GM12878 (cell line): ENCODE measurements around the gene ATP6V1C2.

ENCODE experiments used
- CREB1 ChIP-seq: IDR thresholded peaks from 2 replicates; pipeline ENCODE4 v1.6.1; 2012; ENCODE audit warnings: low read depth, mild to moderate bottlenecking, inconsistent platforms
- HCFC1 ChIP-seq: fragments of 150-350 bp; IDR thresholded peaks from 2 replicates; pipeline ENCODE4 v1.6.1; 2014; ENCODE audit warnings: low read length
- MTA2 ChIP-seq: fragments of 450-650 bp; IDR thresholded peaks from 2 replicates; pipeline ENCODE4 v1.6.1; 2016; ENCODE audit warnings: low read depth, mild to moderate bottlenecking, moderate library complexity
- POLR2A ChIP-seq: IDR thresholded peaks from 2 replicates; pipeline ENCODE4 v1.6.1; 2011; ENCODE audit warnings: low read depth, mild to moderate bottlenecking, low read length
- RCOR1 ChIP-seq: conservative IDR thresholded peaks from 2 replicates; pipeline ENCODE4 v1.6.1; 2012; ENCODE audit warnings: low read depth, low read length, improper control_type of control experiment
- SP1 ChIP-seq: IDR thresholded peaks from one replicate; pipeline ENCODE4 v1.6.1; 2011; ENCODE audit warnings: low read depth, low read length
- SRF ChIP-seq, 2 experiments: IDR thresholded peaks; 2 replicates each; pipeline ENCODE4 v1.6.1; 2011; ENCODE audit warnings: low read depth in 2 of 2, low read length in 2 of 2, mild to moderate bottlenecking in 1 of 2, moderate library complexity in 1 of 2
- ZNF622 ChIP-seq: fragments of 450-650 bp; IDR thresholded peaks from 2 replicates; pipeline ENCODE4 v1.6.1; 2017; ENCODE audit warnings: mild to moderate bottlenecking, inconsistent platforms
- TF ChIP-seq, protein P1 (sequence below): IDR thresholded peaks from 2 replicates; pipeline ENCODE4 v1.6.1; 2011; ENCODE audit warnings: low read depth, low read length, improper control_type of control experiment, borderline replicate concordance
- TF ChIP-seq, protein P2 (sequence below): IDR thresholded peaks from 2 replicates; pipeline ENCODE4 v1.6.1; 2011; ENCODE audit warnings: low read depth, mild to moderate bottlenecking, low read length, moderate library complexity, borderline replicate concordance; ENCODE audit errors: extremely low read depth
- TF ChIP-seq, protein P3 (sequence below): fragments of 450-650 bp; IDR thresholded peaks from 2 replicates; pipeline ENCODE4 v1.6.1; 2016; ENCODE audit warnings: mild to moderate bottlenecking

DNA sequence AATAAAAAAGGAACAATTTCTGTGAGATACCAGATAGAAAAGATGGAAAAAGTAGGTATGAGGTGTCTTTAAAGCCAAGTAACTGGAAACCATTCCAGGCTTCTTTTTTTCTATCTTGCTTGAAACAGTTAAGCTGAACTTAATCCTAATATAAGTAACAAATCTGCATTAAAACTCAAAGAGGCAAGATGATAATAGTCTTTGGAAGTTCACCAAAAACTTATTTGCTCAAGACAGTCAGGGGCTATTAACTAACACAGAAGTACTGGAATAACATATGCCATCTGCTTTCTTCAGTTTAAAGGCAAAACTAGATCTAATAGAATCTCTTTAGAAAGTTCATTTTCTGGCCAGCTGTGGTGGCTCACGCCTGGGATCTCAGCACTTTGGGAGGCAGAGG is 72.4 kb downstream of the ATP6V1C2 start:
- no peak for TF ChIP-seq ZNF622
- TF ChIP-seq, protein P1, sequence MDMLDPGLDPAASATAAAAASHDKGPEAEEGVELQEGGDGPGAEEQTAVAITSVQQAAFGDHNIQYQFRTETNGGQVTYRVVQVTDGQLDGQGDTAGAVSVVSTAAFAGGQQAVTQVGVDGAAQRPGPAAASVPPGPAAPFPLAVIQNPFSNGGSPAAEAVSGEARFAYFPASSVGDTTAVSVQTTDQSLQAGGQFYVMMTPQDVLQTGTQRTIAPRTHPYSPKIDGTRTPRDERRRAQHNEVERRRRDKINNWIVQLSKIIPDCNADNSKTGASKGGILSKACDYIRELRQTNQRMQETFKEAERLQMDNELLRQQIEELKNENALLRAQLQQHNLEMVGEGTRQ: no peak
- no peak for TF ChIP-seq POLR2A
- TF ChIP-seq MTA2: no peak
- no peak for TF ChIP-seq SP1
- TF ChIP-seq RCOR1: no peak
- TF ChIP-seq HCFC1: no peak
- no peak for TF ChIP-seq CREB1
- TF ChIP-seq SRF (IDR thresholded peaks at IDR 0.05; ENCODE audit: low read depth in 2 of 2, low read length in 2 of 2): no peak
- TF ChIP-seq, protein P2, sequence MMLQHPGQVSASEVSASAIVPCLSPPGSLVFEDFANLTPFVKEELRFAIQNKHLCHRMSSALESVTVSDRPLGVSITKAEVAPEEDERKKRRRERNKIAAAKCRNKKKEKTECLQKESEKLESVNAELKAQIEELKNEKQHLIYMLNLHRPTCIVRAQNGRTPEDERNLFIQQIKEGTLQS: no peak
- TF ChIP-seq, protein P3, sequence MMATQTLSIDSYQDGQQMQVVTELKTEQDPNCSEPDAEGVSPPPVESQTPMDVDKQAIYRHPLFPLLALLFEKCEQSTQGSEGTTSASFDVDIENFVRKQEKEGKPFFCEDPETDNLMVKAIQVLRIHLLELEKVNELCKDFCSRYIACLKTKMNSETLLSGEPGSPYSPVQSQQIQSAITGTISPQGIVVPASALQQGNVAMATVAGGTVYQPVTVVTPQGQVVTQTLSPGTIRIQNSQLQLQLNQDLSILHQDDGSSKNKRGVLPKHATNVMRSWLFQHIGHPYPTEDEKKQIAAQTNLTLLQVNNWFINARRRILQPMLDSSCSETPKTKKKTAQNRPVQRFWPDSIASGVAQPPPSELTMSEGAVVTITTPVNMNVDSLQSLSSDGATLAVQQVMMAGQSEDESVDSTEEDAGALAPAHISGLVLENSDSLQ: no peak
